HepG2 (cell line): Measurements from ENCODE around the gene ACTRT2.

ENCODE experiments used
- NFIC ChIP-seq: IDR thresholded peaks from 2 replicates; pipeline ENCODE4 v1.6.1; 2012; ENCODE audit warnings: mild to moderate bottlenecking, low read length, inconsistent platforms
- PLRG1 ChIP-seq: fragments of 450-650 bp; conservative IDR thresholded peaks from 2 replicates; pipeline ENCODE4 v1.6.1; 2016
- POLR2A ChIP-seq, 2 experiments: IDR thresholded peaks; 2 replicates each; pipeline ENCODE4 v1.6.1; 2011; ENCODE audit warnings: low read depth in 2 of 2, low read length in 2 of 2, mild to moderate bottlenecking in 1 of 2, moderate library complexity in 1 of 2; ENCODE audit not compliant: insufficient read depth in 1 of 2
- SP2 ChIP-seq: sonication (generic); formaldehyde crosslinking; IDR thresholded peaks from 2 replicates; pipeline ENCODE4 v1.5.1; 2020; ENCODE audit warnings: mild to moderate bottlenecking, missing genetic modification reagents
- TF ChIP-seq, protein P1 (sequence below): sonication (generic); formaldehyde crosslinking; IDR thresholded peaks from 2 replicates; pipeline ENCODE4 v1.5.0; 2020; ENCODE audit warnings: mild to moderate bottlenecking, missing genetic modification reagents, moderate library complexity

DNA sequence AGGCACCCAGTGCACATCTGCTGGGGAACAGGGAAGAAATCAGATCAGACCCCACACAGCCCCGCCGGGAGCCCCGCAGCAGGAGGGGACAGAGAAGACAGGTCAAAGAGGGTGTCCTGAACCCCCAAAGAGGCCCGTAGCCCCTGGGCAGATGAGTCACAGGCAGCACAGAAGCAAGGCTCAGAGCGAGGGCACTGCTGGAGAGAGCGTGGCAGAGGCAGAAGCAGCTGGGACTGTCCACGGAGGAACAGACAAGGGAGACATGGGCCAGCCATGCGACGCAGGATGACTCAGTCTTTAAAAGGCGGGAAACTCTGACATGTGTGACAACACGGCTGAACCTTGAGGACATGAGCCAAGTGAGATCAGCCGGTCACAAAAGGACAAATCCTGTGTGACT, 33.2 kb downstream of the ACTRT2 start:
- TF ChIP-seq, protein P1, sequence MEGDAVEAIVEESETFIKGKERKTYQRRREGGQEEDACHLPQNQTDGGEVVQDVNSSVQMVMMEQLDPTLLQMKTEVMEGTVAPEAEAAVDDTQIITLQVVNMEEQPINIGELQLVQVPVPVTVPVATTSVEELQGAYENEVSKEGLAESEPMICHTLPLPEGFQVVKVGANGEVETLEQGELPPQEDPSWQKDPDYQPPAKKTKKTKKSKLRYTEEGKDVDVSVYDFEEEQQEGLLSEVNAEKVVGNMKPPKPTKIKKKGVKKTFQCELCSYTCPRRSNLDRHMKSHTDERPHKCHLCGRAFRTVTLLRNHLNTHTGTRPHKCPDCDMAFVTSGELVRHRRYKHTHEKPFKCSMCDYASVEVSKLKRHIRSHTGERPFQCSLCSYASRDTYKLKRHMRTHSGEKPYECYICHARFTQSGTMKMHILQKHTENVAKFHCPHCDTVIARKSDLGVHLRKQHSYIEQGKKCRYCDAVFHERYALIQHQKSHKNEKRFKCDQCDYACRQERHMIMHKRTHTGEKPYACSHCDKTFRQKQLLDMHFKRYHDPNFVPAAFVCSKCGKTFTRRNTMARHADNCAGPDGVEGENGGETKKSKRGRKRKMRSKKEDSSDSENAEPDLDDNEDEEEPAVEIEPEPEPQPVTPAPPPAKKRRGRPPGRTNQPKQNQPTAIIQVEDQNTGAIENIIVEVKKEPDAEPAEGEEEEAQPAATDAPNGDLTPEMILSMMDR (CRISPR knock-in tag) = no peak
- TF ChIP-seq POLR2A (IDR thresholded peaks at IDR 0.05; ENCODE audit: insufficient read depth in 1 of 2, low read depth in 2 of 2, low read length in 2 of 2) (no peak), NFIC (no peak), PLRG1 (no peak), SP2 (CRISPR knock-in tag) (no peak)
